MCF 10A (cell line): ENCODE measurements around the gene ITGA5. TPM values are rescaled to one million over a fixed set of nuclear protein-coding genes. Genes with fewer than 3 reads are reported as not detected.

Experiments
- BruUV-seq: library from RNA; stranded (reverse); fragments of 400-500 nt; replicated peaks from 2 replicates; lab custom pipeline; 2021; lab: Mats Ljungman, UMichigan
- CTCF ChIA-PET: fragments of 300-600 bp; sonication (Branson Sonifier 250); formaldehyde crosslinking; extraction: SDS; loops from one replicate; lab custom pipeline; 2021; ENCODE audit warnings: antibody characterized with exemption, inconsistent platforms; lab: Yijun Ruan, JAX
- POLR2A ChIA-PET: fragments of 300-600, 350-650 bp; sonication (Branson Sonifier 250); formaldehyde crosslinking; extraction: SDS; loops from one replicate; lab custom pipeline; 2020; ENCODE audit warnings: antibody characterized with exemption, inconsistent platforms; lab: Yijun Ruan, JAX
- DNase-seq: peaks from one replicate; pipeline ENCODE4 v3.0.0-alpha.2; 2018; ENCODE audit not compliant: unreplicated experiment
- H3K27ac Mint-ChIP-seq: one replicate; pipeline ENCODE4 v1.8.0; 2022; ENCODE audit warnings: mild to moderate bottlenecking, low read depth, mixed read lengths; ENCODE audit not compliant: unreplicated experiment
- H3K27me3 Mint-ChIP-seq: one replicate; pipeline ENCODE4 v1.8.0; 2022; ENCODE audit warnings: mixed read lengths; ENCODE audit not compliant: insufficient read depth, unreplicated experiment
- H3K36me3 Mint-ChIP-seq: one replicate; pipeline ENCODE4 v1.8.0; 2022; ENCODE audit warnings: mild to moderate bottlenecking, moderate library complexity, mixed read lengths; ENCODE audit not compliant: insufficient read depth, unreplicated experiment
- H3K4me1 Mint-ChIP-seq: one replicate; pipeline ENCODE4 v1.8.0; 2022; ENCODE audit warnings: mixed read lengths; ENCODE audit not compliant: insufficient read depth, unreplicated experiment
- H3K4me3 Mint-ChIP-seq: one replicate; pipeline ENCODE4 v1.8.0; 2022; ENCODE audit warnings: mild to moderate bottlenecking, moderate library complexity, mixed read lengths; ENCODE audit not compliant: unreplicated experiment
- H3K9me3 Mint-ChIP-seq: one replicate; pipeline ENCODE4 v1.8.0; 2022; ENCODE audit warnings: mixed read lengths; ENCODE audit not compliant: unreplicated experiment
- CTCF ChIP-seq: fragments of 200-600 bp; IDR thresholded peaks from one replicate; pipeline ENCODE4 v1.8.0; 2022; ENCODE audit warnings: antibody characterized with exemption, mild to moderate bottlenecking; ENCODE audit not compliant: unreplicated experiment
- intact Hi-C: fragments of 100-400 bp; cut with micrococcal nuclease; formaldehyde crosslinking; loops from 2 replicates; pipeline ENCODE4 v1.14.1; 2022
- total RNA-seq: library from RNA; stranded (reverse); gene quantifications from 2 replicates; pipeline ENCODE4 v1.2.3, GENCODE V29; 2022

The ITGA5 gene
- total RNA-seq, 1 experiment from 2014 or later, result 110 TPM

GRCh38 chr12:54352891-54353874 is 65.9 kb downstream of the ITGA5 start:
- no peak for DNase-seq
- no peaks in the 10 kb centered on the region for H3K9me3 Mint-ChIP-seq
- no peak for TF ChIP-seq CTCF
- ChIA-PET POLR2A (interaction anchor here (0.6 to 1.2 kb wide), 5 partner anchors 10 to 1950 kb away, joined by 3 to 7 read pairs (median 4); partner anchors contain the start of genes CBX5 and HNRNPA1), CTCF (interaction anchor here (0.7 to 2.9 kb wide), 9 partner anchors 9 to 51 kb away, joined by 3 to 12 read pairs (median 4); partner anchors contain the start of gene COPZ1)
- no peak overlapping the region for H3K4me3 Mint-ChIP-seq
- peaks cover 31% of the 10 kb centered on the region for H3K36me3 Mint-ChIP-seq
- intact Hi-C loops, result no loop called here
- no peaks in the 10 kb centered on the region for H3K27me3 Mint-ChIP-seq
- no TSS peak for BruUV-seq
- peaks cover 24% of the 10 kb centered on the region for H3K4me1 Mint-ChIP-seq
- H3K27ac Mint-ChIP-seq, result peak overlapping the region; percentile 55

DNA sequence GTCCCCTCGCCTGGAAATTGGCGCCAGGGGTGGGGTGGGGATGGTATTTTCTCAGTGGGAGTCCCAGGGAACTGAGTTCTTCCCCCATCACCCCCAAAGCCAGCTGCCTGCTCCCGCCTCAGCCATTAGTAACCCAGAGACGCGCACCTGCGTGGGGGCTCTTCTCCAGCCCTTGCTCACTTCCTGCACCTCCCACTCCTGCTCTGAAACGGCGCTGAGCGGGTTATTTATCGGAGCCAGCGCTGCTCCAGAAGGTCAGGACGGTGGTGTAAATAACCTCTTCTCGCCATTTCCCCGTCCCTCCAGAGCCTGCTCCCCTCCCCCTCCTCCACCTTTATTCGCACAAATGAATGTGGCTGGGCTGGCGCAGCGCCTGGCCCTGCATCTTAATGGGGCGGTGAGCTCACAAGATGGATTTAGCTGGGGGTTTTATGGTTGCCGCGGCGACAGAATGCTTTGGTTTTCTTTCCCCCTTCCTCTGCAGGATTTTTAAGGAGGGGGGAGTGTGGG is 67.0 kb downstream of the ITGA5 start:
- no peak for TF ChIP-seq CTCF
- no peaks in the 10 kb centered on the region for H3K27me3 Mint-ChIP-seq
- ChIA-PET CTCF (interaction anchor here (0.7 to 2.9 kb wide), 4 partner anchors 15 to 27 kb away, joined by 3 to 12 read pairs (median 4); partner anchors contain the start of gene COPZ1), POLR2A (interaction anchor here (0.5 to 2.2 kb wide), 6 partner anchors 9 to 72 kb away, joined by 3 to 7 read pairs (median 4); partner anchors contain the start of genes CBX5 and HNRNPA1)
- no TSS peak for BruUV-seq
- no peak overlapping the region for H3K4me3 Mint-ChIP-seq
- DNase-seq, result no peak
- H3K9me3 Mint-ChIP-seq, result no peaks in the 10 kb centered on the region
- intact Hi-C loops, result no loop called here
- peaks cover 22% of the 10 kb centered on the region for H3K4me1 Mint-ChIP-seq
- no peak overlapping the region for H3K27ac Mint-ChIP-seq
- peaks cover 43% of the 10 kb centered on the region for H3K36me3 Mint-ChIP-seq

DNA sequence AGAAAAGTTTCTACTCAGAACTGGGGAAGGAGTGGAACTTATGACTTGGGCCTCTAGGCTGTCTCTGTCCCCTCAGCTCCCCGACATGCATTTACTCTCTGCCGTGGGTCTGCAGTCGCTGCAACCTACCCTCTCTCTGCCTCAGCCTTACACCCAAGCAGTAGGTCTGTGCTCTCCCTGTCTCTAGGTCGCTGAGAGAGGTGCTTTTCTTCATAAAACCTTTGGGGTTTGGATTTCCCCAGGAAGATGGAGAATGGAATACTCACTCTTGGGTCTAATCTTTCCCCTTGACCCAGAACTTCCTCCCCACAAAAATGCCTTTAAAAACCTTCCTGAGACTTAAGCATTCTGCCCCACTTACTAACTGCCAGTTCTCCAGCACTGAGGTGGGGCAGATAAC is 67.7 kb downstream of the ITGA5 start:
- BruUV-seq, result TSS peak; percentile 67
- H3K9me3 Mint-ChIP-seq, result no peaks in the 10 kb centered on the region
- POLR2A ChIA-PET, result interaction anchor here (0.8 to 2.2 kb wide), 2 partner anchors 10 to 16 kb away, joined by 3 to 6 read pairs; no protein-coding TSS in a partner anchor
- TF ChIP-seq CTCF, result no peak
- H3K27ac Mint-ChIP-seq, result peak overlapping the region; percentile 39
- no peaks in the 10 kb centered on the region for H3K27me3 Mint-ChIP-seq
- no peak overlapping the region for H3K4me3 Mint-ChIP-seq
- H3K36me3 Mint-ChIP-seq, result peaks cover 50% of the 10 kb centered on the region
- H3K4me1 Mint-ChIP-seq, result peaks cover 14% of the 10 kb centered on the region
- DNase-seq, result no peak
- CTCF ChIA-PET, result interaction anchor here (0.9 to 2.9 kb wide), 5 partner anchors 9 to 48 kb away, joined by 3 to 12 read pairs (median 4); partner anchors contain the start of gene COPZ1
- intact Hi-C loops, result no loop called here
